Cardiac ventricle fibroblast (primary cell): Measurements from ENCODE around the gene CKMT2. TPM values are rescaled to one million over a fixed set of nuclear protein-coding genes. Genes with fewer than 3 reads are reported as not detected.

Experiments used
- total RNA-seq: library from RNA; depleted of rRNA; stranded (reverse); fragments of >200 nt; gene quantifications from 2 replicates; pipeline ENCODE4 v1.2.3, GENCODE V29; 2015

CKMT2 gene
- not detected in 2 replicates for total RNA-seq

DNA sequence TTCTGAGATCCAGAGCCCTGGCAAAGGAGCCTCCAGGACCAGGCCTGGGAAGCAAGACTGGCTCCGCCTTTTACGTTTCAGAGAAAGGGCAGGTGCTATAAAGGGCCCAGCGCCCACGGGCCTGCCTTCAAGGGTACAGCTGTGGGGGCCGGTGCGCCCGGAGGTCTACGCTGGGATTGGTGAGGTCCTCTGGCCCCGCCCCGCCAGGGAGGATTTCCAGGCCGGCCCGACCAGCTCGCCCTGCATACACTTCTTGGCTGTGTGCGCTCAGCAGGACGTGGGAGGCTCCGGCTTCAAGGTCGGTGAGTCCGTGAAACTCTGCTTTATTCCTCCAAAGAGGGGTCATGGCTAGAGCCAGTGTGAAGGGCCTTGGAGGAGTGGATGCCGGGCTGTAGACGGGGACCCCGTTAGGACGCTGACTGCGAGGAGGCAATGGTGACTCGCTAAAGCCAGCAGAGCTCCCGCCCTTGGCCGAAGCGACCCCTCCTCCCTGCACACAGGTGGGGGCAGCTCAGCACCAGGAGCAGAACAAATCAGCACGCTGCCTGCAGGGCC is at the start of gene CKMT2:
TSS of gene CKMT2 (plus strand) at position 243 of the 555 bp plus-strand sequence. CDS start 17,811 bp downstream, outside the sequence.

DNA sequence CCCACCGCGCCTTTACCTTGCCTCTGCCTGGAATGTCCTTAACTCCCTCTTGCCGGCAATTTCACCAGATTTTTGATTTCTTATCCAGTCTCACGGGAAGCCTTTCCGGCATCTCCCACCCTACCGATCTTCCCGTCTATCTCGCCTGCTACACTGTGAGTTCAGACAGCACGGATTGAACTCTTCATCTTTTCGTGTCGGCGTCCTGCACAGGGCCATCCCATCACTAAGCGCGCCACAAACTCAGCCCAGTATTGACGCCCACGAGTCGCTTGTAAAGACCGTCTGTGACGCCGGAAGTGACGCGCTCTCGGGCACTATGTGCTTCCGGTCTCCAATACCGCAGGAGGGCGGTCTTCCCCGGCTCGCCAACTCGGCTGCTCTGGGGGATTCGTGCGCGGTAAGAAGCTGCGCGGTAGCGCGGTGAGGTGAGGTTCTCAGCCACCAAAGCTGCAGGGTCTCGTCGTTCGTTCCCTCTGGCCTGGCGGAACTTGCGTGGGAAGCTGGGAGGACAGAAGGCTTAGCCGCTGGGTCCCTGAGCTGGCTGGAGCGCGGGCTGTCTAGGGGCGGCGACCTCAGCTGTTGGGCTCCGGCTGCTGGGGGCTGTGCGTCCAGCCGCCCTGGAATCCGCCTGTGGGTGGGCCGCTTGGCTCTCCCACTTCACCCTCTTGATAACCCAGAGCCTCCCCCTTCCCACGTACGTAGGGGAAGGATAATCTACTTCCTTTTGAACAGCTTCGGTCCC is 68.3 kb downstream of the CKMT2 start, which contains the start of gene ZCCHC9:
TSS of gene ZCCHC9 (plus strand) at position 317 of the 745 bp plus-strand sequence. CDS start 3,171 bp downstream, outside the sequence.

Other genes with a start within 250 kb of the CKMT2 start
- gene ZCCHC9, start 68.3 kb downstream of the CKMT2 start, total RNA-seq, result 19.6 and 21.0 TPM in 2 replicates
- gene ACOT12, start 160.8 kb downstream of the CKMT2 start, total RNA-seq, result not detected in 2 replicates